Spinal cord (tissue), 10 donors: ENCODE measurements around the gene VWF. TPM values are rescaled to one million over a fixed set of nuclear protein-coding genes. Genes with fewer than 3 reads are reported as not detected.
"Not testable (repeated sequence)": the region's sequence is repeated elsewhere in the genome, so short reads cannot be mapped to it uniquely, and the experiment has no call there.

Experiments
- DNase-seq, 6 donors: peaks; one replicate each; pipeline versions ENCODE4 v3.0.0 to v3.0.0-alpha.2; 2013 to 2015; ENCODE audit warnings: low spot score in 6 of 6, low read depth in 4 of 6
- H3K27ac ChIP-seq: one replicate; pipeline ENCODE4 v1.5.1; 2013; ENCODE audit warnings: low read depth, low read length, control low read depth
- H3K27me3 ChIP-seq: one replicate; pipeline ENCODE4 v1.6.1; 2013; ENCODE audit warnings: low read length; ENCODE audit not compliant: control insufficient read depth, insufficient read depth
- H3K36me3 ChIP-seq: one replicate; pipeline ENCODE4 v1.6.1; 2013; ENCODE audit warnings: low read length; ENCODE audit not compliant: control insufficient read depth, insufficient read depth
- H3K4me1 ChIP-seq: one replicate; pipeline ENCODE4 v1.6.1; 2013; ENCODE audit warnings: low read length; ENCODE audit not compliant: control insufficient read depth, insufficient read depth
- H3K4me3 ChIP-seq: one replicate; pipeline ENCODE4 v1.5.1; 2013; ENCODE audit warnings: low read depth, low read length, control low read depth
- H3K9me3 ChIP-seq: one replicate; pipeline ENCODE4 v1.6.1; 2013; ENCODE audit warnings: low read length; ENCODE audit not compliant: control insufficient read depth, insufficient read depth
- WGBS: methylation state at CpG from one replicate; pipeline ENCODE4 v1.1.5; 2013; ENCODE audit warnings: missing lambda C conversion rate; ENCODE audit not compliant: insufficient coverage; 5-methylcytosine and 5-hydroxymethylcytosine counted together
- polyA plus RNA-seq, 2 donors: library from polyadenylated mRNA; unstranded; fragments of 120-200 nt; gene quantifications; one replicate each; pipeline ENCODE4 v1.2.1, GENCODE V29; 2013; ENCODE audit not compliant: insufficient read length in 2 of 2
- total RNA-seq, 2 donors: library from RNA; depleted of rRNA in 1 of 2; stranded (reverse); fragments of 120-200 nt in 1 of 2; fragments of >200 nt in 1 of 2; gene quantifications; one replicate each; pipeline versions ENCODE4 v1.2.3 to v1.2.4, GENCODE V29; 2013 to 2014
- donor health status: healthy.

The VWF gene
- total and polyA plus RNA-seq, 4 donors = 34.3 to 76.6 (median 37.5) TPM

DNA sequence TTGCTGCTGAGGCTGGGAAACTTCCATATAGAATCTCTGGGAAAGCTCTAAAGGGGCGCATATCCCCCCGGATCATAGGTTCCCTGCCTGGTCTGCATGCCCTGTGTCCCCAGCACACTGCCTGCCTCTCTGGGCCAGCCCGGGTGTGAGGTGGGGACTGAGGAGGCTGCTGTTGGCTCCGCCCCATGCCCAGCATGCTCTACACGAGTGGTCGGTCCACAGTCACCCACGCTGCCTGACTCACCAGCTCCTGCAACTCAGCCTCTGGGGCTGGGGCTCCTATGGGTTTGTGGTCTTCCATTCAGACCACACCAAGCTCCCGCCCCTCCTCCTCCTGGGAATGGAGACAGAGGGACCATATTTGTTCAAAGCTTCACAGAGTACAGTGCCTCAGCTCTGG is 90.9 kb downstream of the VWF start:
- DNase-seq = no peak
- 81% methylated on average over 7 of the region's 8 CpGs for WGBS
- H3K4me3 ChIP-seq = no peak overlapping the region
- no peaks in the 10 kb centered on the region for H3K9me3 ChIP-seq
- peaks cover 4% of the 10 kb centered on the region for H3K4me1 ChIP-seq
- H3K27ac ChIP-seq = no peak overlapping the region
- H3K27me3 ChIP-seq = no peaks in the 10 kb centered on the region
- no peaks in the 10 kb centered on the region for H3K36me3 ChIP-seq

GRCh38 chr12:6032726-6033125 is 91.7 kb downstream of the VWF start:
- WGBS = 96% methylated on average over 8 of the region's 8 CpGs
- Histone ChIP-seq H3K36me3 (no peaks in the 10 kb centered on the region), H3K27me3 (no peaks in the 10 kb centered on the region), H3K27ac (no peak overlapping the region), H3K9me3 (no peaks in the 10 kb centered on the region), H3K4me3 (no peak overlapping the region), H3K4me1 (no peaks in the 10 kb centered on the region)
- DNase-seq = no peak

DNA sequence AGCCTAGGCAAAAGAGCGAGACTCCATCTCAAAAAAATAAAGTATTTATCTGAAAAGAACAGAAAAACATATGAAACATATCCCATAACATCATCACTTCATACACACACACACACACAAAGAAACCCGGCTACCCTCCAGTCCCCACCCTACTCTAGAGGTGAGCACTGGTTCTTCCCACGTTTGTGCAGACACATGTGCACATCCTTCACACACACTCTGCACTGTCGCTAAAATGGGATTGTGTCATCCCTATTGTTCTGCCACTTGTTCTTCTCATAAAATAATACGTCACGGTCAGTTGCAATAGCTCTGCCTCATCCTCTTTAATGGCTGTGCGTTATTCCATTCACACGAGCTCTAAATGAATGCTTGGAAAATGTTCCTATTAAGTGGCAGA is 93.5 kb downstream of the VWF start:
- no peaks in the 10 kb centered on the region for H3K9me3 ChIP-seq
- WGBS = 64% methylated on average over 5 of the region's 8 CpGs
- no peaks in the 10 kb centered on the region for H3K4me1 ChIP-seq
- no peak for DNase-seq
- H3K36me3 ChIP-seq = no peaks in the 10 kb centered on the region
- H3K27ac ChIP-seq = no peak overlapping the region
- H3K4me3 ChIP-seq = no peak overlapping the region
- no peaks in the 10 kb centered on the region for H3K27me3 ChIP-seq

GRCh38 chr12:6030081-6030480 is 94.4 kb downstream of the VWF start:
- Histone ChIP-seq H3K27ac (no peak overlapping the region), H3K4me3 (no peak overlapping the region), H3K36me3 (no peaks in the 10 kb centered on the region), H3K27me3 (no peaks in the 10 kb centered on the region), H3K9me3 (no peaks in the 10 kb centered on the region), H3K4me1 (no peaks in the 10 kb centered on the region)
- WGBS = 92% methylated on average over 2 of the region's 3 CpGs
- peak in 1 of 6 donors; percentile 22 for DNase-seq

DNA sequence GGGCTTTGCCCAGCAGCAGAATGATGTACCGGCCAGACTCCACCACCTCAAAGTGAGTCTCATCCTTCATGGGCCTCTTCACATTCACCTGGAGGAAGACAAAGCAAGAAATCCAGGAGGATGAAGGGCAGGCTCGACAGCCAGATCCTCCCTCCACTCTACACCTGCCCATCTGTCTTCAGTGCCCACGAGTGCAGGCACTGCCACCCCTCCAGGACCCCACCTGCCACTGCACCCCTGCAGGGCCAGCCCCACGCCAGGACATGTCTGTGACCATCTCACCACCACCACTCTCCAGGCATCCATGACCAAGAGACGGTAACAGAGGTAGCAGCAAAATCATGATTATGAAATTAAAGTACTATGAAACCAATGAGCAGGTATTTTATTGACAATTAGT is 95.1 kb downstream of the VWF start:
- 95% methylated on average over 3 of the region's 5 CpGs for WGBS
- DNase-seq = no peak
- Histone ChIP-seq H3K36me3 (no peaks in the 10 kb centered on the region), H3K4me1 (no peaks in the 10 kb centered on the region), H3K27me3 (no peaks in the 10 kb centered on the region), H3K4me3 (no peak overlapping the region), H3K27ac (no peak overlapping the region), H3K9me3 (no peaks in the 10 kb centered on the region)

DNA sequence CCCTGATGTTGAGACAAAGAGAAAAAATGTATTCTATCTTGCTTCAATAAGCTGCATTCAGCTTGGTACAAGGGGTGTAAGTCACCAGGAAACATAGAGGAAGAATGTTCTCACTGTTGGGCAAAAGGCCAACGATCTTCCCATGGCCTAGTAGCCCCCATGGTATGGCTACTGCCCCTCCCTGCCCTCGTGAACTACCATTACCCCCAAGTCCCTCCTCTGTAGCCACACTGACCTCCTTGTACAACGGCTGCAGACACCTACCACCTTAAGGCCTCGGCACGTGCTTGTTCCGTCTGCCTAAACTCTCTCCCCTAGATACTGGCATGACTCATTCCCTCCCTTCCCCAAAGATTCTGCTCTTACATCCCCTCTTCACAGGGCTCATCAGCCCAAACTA is 97.5 kb downstream of the VWF start:
- no peaks in the 10 kb centered on the region for H3K36me3 ChIP-seq
- no peak overlapping the region for H3K27ac ChIP-seq
- H3K4me3 ChIP-seq = no peak overlapping the region
- H3K4me1 ChIP-seq = no peaks in the 10 kb centered on the region
- no peak for DNase-seq
- no peaks in the 10 kb centered on the region for H3K27me3 ChIP-seq
- 87% methylated on average over 6 of the region's 6 CpGs for WGBS
- no peaks in the 10 kb centered on the region for H3K9me3 ChIP-seq

DNA sequence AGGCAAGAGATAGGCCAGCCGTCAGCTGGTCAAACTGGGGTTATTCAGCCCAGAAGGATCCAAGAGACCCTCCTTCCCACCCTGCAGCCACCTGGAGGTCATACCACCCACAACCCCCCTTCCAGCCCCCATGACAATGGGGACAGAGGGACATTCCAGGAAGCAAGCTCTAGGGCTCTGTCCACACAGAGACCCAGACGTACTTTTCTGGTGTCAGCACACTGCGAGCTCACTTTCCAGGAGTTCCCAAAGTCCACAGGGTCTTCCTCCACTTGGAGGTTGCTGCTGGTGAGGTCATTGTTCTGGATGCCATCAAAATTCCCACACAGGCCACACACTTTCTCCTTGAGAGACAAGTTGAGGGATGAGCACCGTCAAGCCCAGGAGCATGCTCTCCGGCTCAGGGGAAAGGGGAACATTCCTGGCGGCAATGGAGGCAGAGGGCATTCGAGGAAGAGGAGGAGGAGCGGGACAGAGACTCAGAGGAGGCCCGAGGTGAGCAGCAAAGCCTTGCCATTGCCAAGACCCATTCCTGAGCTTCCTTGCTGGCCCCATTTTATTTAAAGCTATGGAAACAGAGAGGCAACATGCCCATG is 98.7 kb downstream of the VWF start:
- H3K4me3 ChIP-seq, H3K27ac ChIP-seq, DNase-seq, H3K27me3 ChIP-seq, H3K36me3 ChIP-seq, H3K9me3 ChIP-seq, H3K4me1 ChIP-seq: not testable (repeated sequence)
- 94% methylated on average over 6 of the region's 9 CpGs for WGBS

GRCh38 chr12:6024066-6024465 is 100.4 kb downstream of the VWF start:
- not testable (repeated sequence) for H3K27me3 ChIP-seq, H3K9me3 ChIP-seq, H3K27ac ChIP-seq, DNase-seq, H3K36me3 ChIP-seq, H3K4me3 ChIP-seq, H3K4me1 ChIP-seq
- no CpG with 5 or more reads among the region's 2 CpGs for WGBS

GRCh38 chr12:6020930-6021329 is 103.5 kb downstream of the VWF start:
- Histone ChIP-seq H3K9me3 (no peaks in the 10 kb centered on the region), H3K27ac (no peak overlapping the region), H3K4me1 (no peaks in the 10 kb centered on the region), H3K27me3 (no peaks in the 10 kb centered on the region), H3K36me3 (peaks cover 3% of the 10 kb centered on the region), H3K4me3 (no peak overlapping the region)
- peak in 2 of 6 donors; percentile 27 to 33 for DNase-seq
- WGBS = 31% methylated on average over 2 of the region's 5 CpGs

GRCh38 chr12:6020511-6020910 is 104.0 kb downstream of the VWF start:
- H3K36me3 ChIP-seq, H3K27ac ChIP-seq, DNase-seq, H3K4me1 ChIP-seq, H3K9me3 ChIP-seq, H3K27me3 ChIP-seq, H3K4me3 ChIP-seq: not testable (repeated sequence)
- 78% methylated on average over 3 of the region's 10 CpGs for WGBS
